Esophagus squamous epithelium (tissue), 5 donors: Measurements from ENCODE around the gene PCSK6. TPM values are rescaled to one million over a fixed set of nuclear protein-coding genes. Genes with fewer than 3 reads are reported as not detected.

Source experiments
- DNase-seq: peaks from one replicate; lab custom pipeline; 2025; lab: John Stamatoyannopoulos, UW
- H3K27ac ChIP-seq, 4 donors: fragments of 200-600 bp; sonication (generic); one replicate each; pipeline ENCODE4 v1.5.1; 2016 to 2019; ENCODE audit warnings: mild to moderate bottlenecking in 1 of 4
- H3K27me3 ChIP-seq, 4 donors: fragments of 200-600 bp; sonication (generic); 1 replicate in 3 of 4; 2 replicates in 1 of 4; pipeline versions ENCODE4 v1.5.1 to v1.6.0; 2017 to 2021; ENCODE audit warnings: antibody characterized with exemption in 1 of 4
- H3K36me3 ChIP-seq, 3 donors: fragments of 200-600 bp; sonication (generic); one replicate each; pipeline ENCODE4 v1.5.1; 2016 to 2019
- H3K4me1 ChIP-seq, 3 donors: fragments of 200-600 bp; sonication (generic); one replicate each; pipeline ENCODE4 v1.5.1; 2017 to 2019
- H3K4me3 ChIP-seq, 4 donors: fragments of 200-600 bp; sonication (generic); 1 replicate in 3 of 4; 2 replicates in 1 of 4; pipeline ENCODE4 v1.5.1; 2016 to 2019; ENCODE audit warnings: mild to moderate bottlenecking in 2 of 4, moderate library complexity in 1 of 4
- H3K9me3 ChIP-seq, 3 donors: fragments of 200-600 bp; sonication (generic); one replicate each; pipeline ENCODE4 v1.5.1; 2016 to 2019
- CTCF ChIP-seq, 6 experiments: fragments of 450-650 bp in 4 of 6; fragments of 200-600 bp in 2 of 6; sonication (generic) in 2 of 6; IDR thresholded peaks; one replicate each; pipeline ENCODE4 v1.5.1; 2016 to 2019; ENCODE audit warnings: antibody characterized with exemption in 6 of 6, mild to moderate bottlenecking in 4 of 6, moderate library complexity in 4 of 6
- POLR2A ChIP-seq, 4 donors: fragments of 450-650 bp; IDR thresholded peaks; one replicate each; pipeline ENCODE4 v1.6.1; 2017; ENCODE audit warnings: antibody characterized with exemption in 4 of 4, mild to moderate bottlenecking in 4 of 4, moderate library complexity in 3 of 4
- WGBS, 2 donors: methylation state at CpG; one replicate each; pipeline ENCODE4 v1.1.5; 2018; 5-methylcytosine and 5-hydroxymethylcytosine counted together
- intact Hi-C: fragments of 100-400 bp; cut with DNase I; formaldehyde crosslinking; loops from one replicate; pipeline ENCODE4 v1.15.0; 2022
- total RNA-seq, 4 donors: library from RNA; depleted of rRNA; stranded (reverse); fragments of >200 nt; gene quantifications; one replicate each; pipeline ENCODE4 v1.1.0, GENCODE V29; 2016
- donor health status: DM: yes; HTN: yes; CAD: no.

Gene PCSK6
- total RNA-seq, 4 donors from 2014 or later, result 5.1 to 13.8 (median 9.2) TPM

GRCh38 chr15:101492766-101493692 lies 3.5 kb upstream of the PCSK6 start:
- Histone ChIP-seq H3K4me1 (peaks cover 0 to 46% (median 6%) of the 10 kb centered on the region in 3 donors), H3K36me3 (no peaks in the 10 kb centered on the region), H3K27ac (no peak overlapping the region), H3K4me3 (no peak overlapping the region), H3K27me3 (peaks cover 0 to 77% (median 3%) of the 10 kb centered on the region in 4 donors), H3K9me3 (no peaks in the 10 kb centered on the region)
- no peak for DNase-seq
- TF ChIP-seq POLR2A (IDR thresholded peaks at IDR 0.05) (no peak), CTCF (IDR thresholded peaks at IDR 0.05) (no peak)
- 81 to 97% methylated on average over 6 to 7 of the region's 7 CpGs for WGBS, 2 donors
- intact Hi-C loops, result loop anchor here (10.0 kb wide), 1 partner anchor 188 kb away; no protein-coding TSS in a partner anchor

GRCh38 chr15:101491734-101492640 lies 2.5 kb upstream of the PCSK6 start:
- Histone ChIP-seq H3K4me3 (no peak overlapping the region), H3K9me3 (no peaks in the 10 kb centered on the region), H3K36me3 (no peaks in the 10 kb centered on the region), H3K27me3 (peaks cover 0 to 82% (median 3%) of the 10 kb centered on the region in 4 donors), H3K27ac (no peak overlapping the region), H3K4me1 (peaks cover 0 to 39% (median 6%) of the 10 kb centered on the region in 3 donors)
- intact Hi-C loops, result loop anchor here (10.0 kb wide), 1 partner anchor 187 kb away; no protein-coding TSS in a partner anchor
- WGBS, 2 donors, result 71 to 76% methylated on average over 15 to 16 of the region's 18 CpGs
- TF ChIP-seq POLR2A (IDR thresholded peaks at IDR 0.05), result no peak
- no peak for TF ChIP-seq CTCF (IDR thresholded peaks at IDR 0.05)
- DNase-seq, result no peak

- no peak overlapping the region for H3K4me3 ChIP-seq
- H3K36me3 ChIP-seq, result no peaks in the 10 kb centered on the region
- intact Hi-C loops, result loop anchor here (10.0 kb wide), 1 partner anchor 186 kb away; no protein-coding TSS in a partner anchor
- H3K9me3 ChIP-seq, result no peaks in the 10 kb centered on the region
- H3K27ac ChIP-seq, result no peak overlapping the region
- WGBS, 2 donors, result 80 to 84% methylated on average over 5 to 16 of the region's 16 CpGs
- TF ChIP-seq CTCF (IDR thresholded peaks at IDR 0.05), result no peak
- peaks cover 0 to 32% (median 6%) of the 10 kb centered on the region in 3 donors for H3K4me1 ChIP-seq
- H3K27me3 ChIP-seq, result peaks cover 0 to 79% (median 3%) of the 10 kb centered on the region in 4 donors
- no peak for DNase-seq
Measured at GRCh38 chr15:101490922-101491733, 1.6 kb upstream of the PCSK6 start.

GRCh38 chr15:101490408-101490891 lies 943 bp upstream of the PCSK6 start:
- Histone ChIP-seq H3K36me3 (no peaks in the 10 kb centered on the region), H3K4me3 (no peak overlapping the region), H3K4me1 (peaks cover 0 to 27% (median 6%) of the 10 kb centered on the region in 3 donors), H3K9me3 (no peaks in the 10 kb centered on the region), H3K27ac (no peak overlapping the region), H3K27me3 (peaks cover 0 to 72% (median 3%) of the 10 kb centered on the region in 4 donors)
- intact Hi-C loops, result loop anchor here (10.0 kb wide), 1 partner anchor 186 kb away; no protein-coding TSS in a partner anchor
- WGBS, 2 donors, result 77 to 90% methylated on average over 4 to 6 of the region's 15 CpGs
- DNase-seq, result no peak
- TF ChIP-seq CTCF (IDR thresholded peaks at IDR 0.05) (no peak), POLR2A (IDR thresholded peaks at IDR 0.05) (no peak)
